Adrenal gland (tissue), 12 donors: ENCODE results near the gene LRRTM4. TPM values are rescaled to one million over a fixed set of nuclear protein-coding genes. Genes with fewer than 3 reads are reported as not detected.

Source experiments
- DNase-seq, 7 donors: peaks; one replicate each; pipeline ENCODE4 v3.0.0-alpha.2; 2019 to 2020
- H3K27ac ChIP-seq, 5 donors: fragments of 200-600 bp; sonication (generic) in 4 of 5; 1 replicate in 3 of 5; 2 replicates in 2 of 5; pipeline versions ENCODE4 v1.5.1 to v1.8.0; 2016 to 2020; ENCODE audit warnings: mild to moderate bottlenecking in 1 of 5
- H3K27me3 ChIP-seq: fragments of 200-600 bp; 2 replicates; pipeline ENCODE4 v1.8.0; 2021
- H3K36me3 ChIP-seq, 2 donors: fragments of 200-600 bp; replicated peaks in 1 of 2; 1 replicate in 1 of 2; 2 replicates in 1 of 2; pipeline versions ENCODE4 v1.5.1 to v1.8.0; 2018 to 2022
- H3K4me1 ChIP-seq, 2 donors: fragments of 200-600 bp; replicated peaks in 1 of 2; 1 replicate in 1 of 2; 2 replicates in 1 of 2; pipeline versions ENCODE4 v1.5.1 to v1.8.0; 2018 to 2021
- H3K4me3 ChIP-seq, 4 donors: fragments of 200-600 bp; sonication (generic) in 3 of 4; one replicate each; pipeline ENCODE4 v1.5.1; 2016 to 2018
- H3K9me3 ChIP-seq, 3 donors: fragments of 200-600 bp; sonication (generic) in 1 of 3; replicated peaks in 1 of 3; 1 replicate in 2 of 3; 2 replicates in 1 of 3; pipeline versions ENCODE4 v1.5.1 to v1.8.0; 2016 to 2021
- POLR2A ChIP-seq, 2 donors: fragments of 450-650 bp; IDR thresholded peaks; one replicate each; pipeline ENCODE4 v1.6.1; 2017; ENCODE audit warnings: antibody characterized with exemption in 2 of 2, mild to moderate bottlenecking in 2 of 2, moderate library complexity in 1 of 2
- WGBS, 4 donors: extraction: QIAGEN DNeasy Blood & Tissue Kit in 2 of 4; methylation state at CpG; one replicate each; pipeline versions ENCODE4 v1.1.5 to v1.1.7; 2013 to 2017; 5-methylcytosine and 5-hydroxymethylcytosine counted together
- intact Hi-C, 2 donors: fragments of 100-400 bp; cut with DNase I; formaldehyde crosslinking; loops; one replicate each; pipeline versions ENCODE4 v1.14.1 to v1.15.0; 2022 to 2023
- polyA plus RNA-seq, 3 donors: library from polyadenylated mRNA; stranded (reverse); fragments of 200-250 nt in 2 of 3; fragments of 350-450 nt in 1 of 3; fragmentation: Illumina TruSeq in 1 of 3; extraction: RNeasy Lipid Tissue Mini Kit (QIAGEN cat#74804) in 1 of 3; gene quantifications; one replicate each; pipeline ENCODE4 v1.2.3, GENCODE V29; 2013 to 2014
- total RNA-seq, 9 donors: library from RNA; depleted of rRNA in 4 of 9; stranded (reverse); fragments of >200 nt in 4 of 9; fragments of 120-200 nt in 1 of 9; fragmentation: NEBNext Ultra II Directional in 1 of 9; extraction: Animal tissue kit (Norgen Biotek cat#: 25700) in 1 of 9; gene quantifications; one replicate each; pipeline versions ENCODE4 v1.1.0 to v1.2.4, GENCODE V29; 2013 to 2023
- TF ChIP-seq, protein P1 (sequence below), 6 experiments: fragments of 450-650 bp in 4 of 6; fragments of 200-600 bp in 2 of 6; sonication (generic) in 1 of 6; IDR thresholded peaks; 1 replicate in 5 of 6; 2 replicates in 1 of 6; pipeline versions ENCODE4 v1.5.1 to v1.8.0; 2016 to 2021; ENCODE audit warnings: antibody characterized with exemption in 6 of 6, mild to moderate bottlenecking in 2 of 6, moderate library complexity in 1 of 6
- donor health status: healthy with polysubstance abuse.
- donor health status: Bipolar disorder and iron deficiency.
- donor health status: DM: yes; HTN: yes; CAD: no.
- donor health status: DM: no; HTN: no; CAD: no.
- donor health status: DM: no; HTN: no; CAD: no.
- donor health status: DM: yes; HTN: yes; CAD: no.

The LRRTM4 gene
- total and polyA plus RNA-seq, 12 donors = 0.07 to 0.67 (median 0.43) TPM; not detected in 4

DNA sequence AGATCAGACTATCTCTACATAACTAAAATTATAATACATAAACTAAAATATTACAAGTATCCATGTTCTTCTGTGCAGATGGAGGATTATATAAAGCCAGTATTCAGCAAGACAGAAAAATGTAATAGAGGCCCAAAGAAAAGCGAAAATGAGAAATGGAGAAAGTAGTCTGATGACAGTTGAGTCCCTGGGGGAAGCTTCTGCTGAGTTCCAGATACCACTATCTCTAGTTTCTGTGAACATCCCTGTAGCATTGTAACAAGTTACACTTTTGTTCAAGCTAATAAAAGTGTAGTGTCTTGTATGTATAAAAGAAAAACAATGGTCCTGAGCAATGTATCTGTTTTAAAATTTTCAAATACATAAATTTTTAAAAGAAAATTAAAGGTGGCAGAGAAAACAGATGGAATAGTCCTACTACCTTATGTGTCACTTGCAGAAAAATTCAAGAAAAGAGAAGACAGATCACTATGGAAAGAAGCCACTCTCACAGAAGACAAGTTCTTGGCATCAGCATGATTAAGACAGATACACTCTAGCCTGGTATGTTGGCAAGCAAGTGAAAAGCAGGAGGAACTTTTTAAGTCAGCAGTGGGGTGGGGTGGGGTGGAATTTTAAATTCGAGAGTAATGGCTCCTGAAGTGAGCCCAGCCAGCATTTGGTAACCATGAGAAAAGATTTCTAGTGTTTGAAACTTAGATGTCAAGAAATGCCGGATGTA is 541.9 kb downstream of the LRRTM4 start:
- no peaks in the 10 kb centered on the region for H3K9me3 ChIP-seq
- DNase-seq = no peak
- no peaks in the 10 kb centered on the region for H3K27me3 ChIP-seq
- no peak overlapping the region for H3K27ac ChIP-seq
- H3K36me3 ChIP-seq = no peaks in the 10 kb centered on the region
- 45 to 50% (median 47%) methylated on average over 3 of the region's 3 CpGs for WGBS, 4 donors
- no peak for TF ChIP-seq POLR2A (IDR thresholded peaks at IDR 0.05)
- TF ChIP-seq, protein P1, sequence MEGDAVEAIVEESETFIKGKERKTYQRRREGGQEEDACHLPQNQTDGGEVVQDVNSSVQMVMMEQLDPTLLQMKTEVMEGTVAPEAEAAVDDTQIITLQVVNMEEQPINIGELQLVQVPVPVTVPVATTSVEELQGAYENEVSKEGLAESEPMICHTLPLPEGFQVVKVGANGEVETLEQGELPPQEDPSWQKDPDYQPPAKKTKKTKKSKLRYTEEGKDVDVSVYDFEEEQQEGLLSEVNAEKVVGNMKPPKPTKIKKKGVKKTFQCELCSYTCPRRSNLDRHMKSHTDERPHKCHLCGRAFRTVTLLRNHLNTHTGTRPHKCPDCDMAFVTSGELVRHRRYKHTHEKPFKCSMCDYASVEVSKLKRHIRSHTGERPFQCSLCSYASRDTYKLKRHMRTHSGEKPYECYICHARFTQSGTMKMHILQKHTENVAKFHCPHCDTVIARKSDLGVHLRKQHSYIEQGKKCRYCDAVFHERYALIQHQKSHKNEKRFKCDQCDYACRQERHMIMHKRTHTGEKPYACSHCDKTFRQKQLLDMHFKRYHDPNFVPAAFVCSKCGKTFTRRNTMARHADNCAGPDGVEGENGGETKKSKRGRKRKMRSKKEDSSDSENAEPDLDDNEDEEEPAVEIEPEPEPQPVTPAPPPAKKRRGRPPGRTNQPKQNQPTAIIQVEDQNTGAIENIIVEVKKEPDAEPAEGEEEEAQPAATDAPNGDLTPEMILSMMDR (IDR thresholded peaks at IDR 0.05) = no peak
- no peak overlapping the region for H3K4me3 ChIP-seq
- no peaks in the 10 kb centered on the region for H3K4me1 ChIP-seq
- intact Hi-C loops = no loop called here

GRCh38 chr2:76977846-76978727 is 544.1 kb downstream of the LRRTM4 start:
- TF ChIP-seq POLR2A (IDR thresholded peaks at IDR 0.05) = no peak
- TF ChIP-seq, protein P1 (IDR thresholded peaks at IDR 0.05) = no peak
- WGBS, 4 donors = 81 to 88% (median 85%) methylated on average over 3 of the region's 3 CpGs
- no peak overlapping the region for H3K27ac ChIP-seq
- intact Hi-C loops = no loop called here
- no peaks in the 10 kb centered on the region for H3K27me3 ChIP-seq
- H3K9me3 ChIP-seq = no peaks in the 10 kb centered on the region
- no peaks in the 10 kb centered on the region for H3K36me3 ChIP-seq
- no peak overlapping the region for H3K4me3 ChIP-seq
- DNase-seq = no peak
- H3K4me1 ChIP-seq = no peaks in the 10 kb centered on the region

- DNase-seq = no peak
- Histone ChIP-seq H3K4me3 (no peak overlapping the region), H3K4me1 (no peaks in the 10 kb centered on the region), H3K9me3 (no peaks in the 10 kb centered on the region), H3K36me3 (no peaks in the 10 kb centered on the region), H3K27me3 (no peaks in the 10 kb centered on the region), H3K27ac (no peak overlapping the region)
- TF ChIP-seq, protein P1 (IDR thresholded peaks at IDR 0.05) = no peak
- TF ChIP-seq POLR2A (IDR thresholded peaks at IDR 0.05) = no peak
- intact Hi-C loops = no loop called here
These were observed 546.4 kb downstream of the LRRTM4 start for GRCh38 chr2:76975752-76976151.

GRCh38 chr2:76973610-76974009 is 548.6 kb downstream of the LRRTM4 start:
- Histone ChIP-seq H3K9me3 (no peaks in the 10 kb centered on the region), H3K4me1 (no peaks in the 10 kb centered on the region), H3K36me3 (no peaks in the 10 kb centered on the region), H3K4me3 (no peak overlapping the region), H3K27me3 (no peaks in the 10 kb centered on the region), H3K27ac (no peak overlapping the region)
- 83 to 93% (median 90%) methylated on average over 4 of the region's 4 CpGs for WGBS, 4 donors
- no peak for DNase-seq
- intact Hi-C loops = no loop called here
- no peak for TF ChIP-seq POLR2A (IDR thresholded peaks at IDR 0.05)
- TF ChIP-seq, protein P1 (IDR thresholded peaks at IDR 0.05) = no peak
